Activated CD8-positive, alpha-beta T cell treated with anti-CD3 and anti-CD28 coated beads, Interleukin-2, amount 10 ng/mL, durations not matched to agents 7 days and 5 days (primary cell): ENCODE measurements around the gene TOR4A. TPM values are rescaled to one million over a fixed set of nuclear protein-coding genes. Genes with fewer than 3 reads are reported as not detected.

Experiments
- ATAC-seq: fragments of 150-1000 bp; cut with Tn5 transposase; one replicate; pipeline ENCODE4 v1.10.0; 2021; ENCODE audit warnings: moderate library complexity
- CTCF ChIA-PET: fragments of 350-600 bp; sonication (Branson Sonifier 250); formaldehyde crosslinking; loops from one replicate; lab custom pipeline; 2021; ENCODE audit warnings: antibody characterized with exemption; lab: Charles Lee
- POLR2A ChIA-PET: fragments of 350-600 bp; sonication (Branson Sonifier 250); formaldehyde crosslinking; loops from one replicate; lab custom pipeline; 2021; ENCODE audit warnings: antibody characterized with exemption; lab: Charles Lee
- DNase-seq: peaks from one replicate; pipeline ENCODE4 v3.0.0-alpha.2; 2020
- H3K27ac Mint-ChIP-seq: one replicate; pipeline ENCODE4 v1.8.0; 2021; ENCODE audit warnings: mild to moderate bottlenecking, mixed read lengths
- H3K27me3 Mint-ChIP-seq: one replicate; pipeline ENCODE4 v1.8.0; 2021; ENCODE audit warnings: low read depth, mixed read lengths
- H3K36me3 Mint-ChIP-seq: one replicate; pipeline ENCODE4 v1.8.0; 2021; ENCODE audit warnings: low read depth, mixed read lengths
- H3K4me1 Mint-ChIP-seq: one replicate; pipeline ENCODE4 v1.8.0; 2021; ENCODE audit warnings: low read depth, mixed read lengths
- H3K4me3 Mint-ChIP-seq: one replicate; pipeline ENCODE4 v1.8.0; 2021; ENCODE audit warnings: mild to moderate bottlenecking, mixed read lengths
- H3K9me3 Mint-ChIP-seq: one replicate; pipeline ENCODE4 v1.8.0; 2022; ENCODE audit warnings: mixed read lengths; ENCODE audit not compliant: insufficient read depth
- total RNA-seq, 2 experiments: library from RNA; stranded (reverse); gene quantifications; one replicate each; pipeline ENCODE4 v1.2.3, GENCODE V29; 2021

The TOR4A gene
- total RNA-seq, 2 experiments from 2014 or later = 6.6 to 7.0 TPM

GRCh38 chr9:137276473-137277328, 825 bp upstream of the TOR4A start:
- DNase-seq (no peak), ATAC-seq (no peak)
- Mint-ChIP-seq H3K4me1 (peaks cover 21% of the 10 kb centered on the region), H3K4me3 (peak overlapping the region; percentile 48), H3K36me3 (peaks cover 11% of the 10 kb centered on the region), H3K27ac (peak overlapping the region; percentile 72), H3K27me3 (no peaks in the 10 kb centered on the region), H3K9me3 (no peaks in the 10 kb centered on the region)
- ChIA-PET CTCF (interaction anchor here (1.0 to 1.6 kb wide), 4 partner anchors 10 to 54 kb away, joined by 3 to 6 read pairs (median 4); partner anchors contain the start of gene TUBB4B), POLR2A (interaction anchor here (0.9 to 1.6 kb wide), 2 partner anchors 20 to 36 kb away, joined by 3 to 8 read pairs; partner anchors contain the start of gene TUBB4B)

- Mint-ChIP-seq H3K4me3 (peak overlapping the region; percentile 77), H3K36me3 (peaks cover 11% of the 10 kb centered on the region), H3K9me3 (no peaks in the 10 kb centered on the region), H3K27me3 (no peaks in the 10 kb centered on the region), H3K27ac (peak overlapping the region; percentile 74), H3K4me1 (peaks cover 26% of the 10 kb centered on the region)
- ChIA-PET POLR2A (interaction anchor here (1.6 kb wide), 1 partner anchor 38 kb away, joined by 8 read pairs; the partner anchor contains the start of gene TUBB4B), CTCF (interaction anchor here (1.0 to 1.6 kb wide), 3 partner anchors 17 to 55 kb away, joined by 3 to 6 read pairs (median 3); partner anchors contain the start of gene TUBB4B)
- no peak for ATAC-seq
- no peak for DNase-seq
Measured at GRCh38 chr9:137278061-137278701, 655 bp downstream of the TOR4A start.

- CTCF ChIA-PET = interaction anchor here (1.3 kb wide), 1 partner anchor 23 kb away, joined by 4 read pairs; the partner anchor contains the start of gene NRARP
- H3K27me3 Mint-ChIP-seq = peaks cover 3% of the 10 kb centered on the region
- H3K9me3 Mint-ChIP-seq = no peaks in the 10 kb centered on the region
- H3K27ac Mint-ChIP-seq = no peak overlapping the region
- POLR2A ChIA-PET = no interaction called here
- H3K4me3 Mint-ChIP-seq = no peak overlapping the region
- H3K36me3 Mint-ChIP-seq = peaks cover 7% of the 10 kb centered on the region
- H3K4me1 Mint-ChIP-seq = peaks cover 26% of the 10 kb centered on the region
- DNase-seq (no peak), ATAC-seq (no peak)
Measured at GRCh38 chr9:137278721-137279711, 1.5 kb downstream of the TOR4A start.

- POLR2A ChIA-PET = interaction anchor here (0.6 kb wide), 1 partner anchor 24 kb away, joined by 3 read pairs; no protein-coding TSS in a partner anchor
- Mint-ChIP-seq H3K9me3 (no peaks in the 10 kb centered on the region), H3K36me3 (peaks cover 2% of the 10 kb centered on the region), H3K27me3 (peaks cover 3% of the 10 kb centered on the region), H3K4me3 (no peak overlapping the region), H3K27ac (no peak overlapping the region), H3K4me1 (peaks cover 26% of the 10 kb centered on the region)
- CTCF ChIA-PET = interaction anchor here (1.3 kb wide), 1 partner anchor 22 kb away, joined by 4 read pairs; the partner anchor contains the start of gene NRARP
- ATAC-seq = no peak
- no peak for DNase-seq
Measured at GRCh38 chr9:137279741-137280473, 2.4 kb downstream of the TOR4A start.

GRCh38 chr9:137280474-137281344, 3.2 kb downstream of the TOR4A start:
- Mint-ChIP-seq H3K4me1 (peaks cover 22% of the 10 kb centered on the region), H3K4me3 (no peak overlapping the region), H3K27ac (no peak overlapping the region), H3K36me3 (peaks cover 2% of the 10 kb centered on the region), H3K9me3 (no peaks in the 10 kb centered on the region), H3K27me3 (peaks cover 3% of the 10 kb centered on the region)
- DNase-seq = no peak
- no peak for ATAC-seq
- CTCF ChIA-PET = interaction anchor here (1.3 kb wide), 1 partner anchor 21 kb away, joined by 4 read pairs; the partner anchor contains the start of gene NRARP
- POLR2A ChIA-PET = interaction anchor here (0.6 kb wide), 1 partner anchor 25 kb away, joined by 3 read pairs; no protein-coding TSS in a partner anchor

GRCh38 chr9:137281345-137282116, 4.0 kb downstream of the TOR4A start:
- ATAC-seq (no peak), DNase-seq (no peak)
- Mint-ChIP-seq H3K27ac (no peak overlapping the region), H3K4me1 (peaks cover 21% of the 10 kb centered on the region), H3K9me3 (no peaks in the 10 kb centered on the region), H3K36me3 (peaks cover 2% of the 10 kb centered on the region), H3K4me3 (no peak overlapping the region), H3K27me3 (peaks cover 3% of the 10 kb centered on the region)
- ChIA-PET CTCF (interaction anchor here (0.9 to 1.6 kb wide), 2 partner anchors 12 to 25 kb away, joined by 3 read pairs; no protein-coding TSS in a partner anchor), POLR2A (interaction anchor here (0.9 kb wide), 2 partner anchors 27 to 41 kb away, joined by 3 read pairs; no protein-coding TSS in a partner anchor)

GRCh38 chr9:137286975-137287383, 9.5 kb downstream of the TOR4A start:
- Mint-ChIP-seq H3K27ac (no peak overlapping the region), H3K27me3 (peaks cover 7% of the 10 kb centered on the region), H3K4me1 (peaks cover 9% of the 10 kb centered on the region), H3K9me3 (no peaks in the 10 kb centered on the region), H3K4me3 (no peak overlapping the region), H3K36me3 (peaks cover 2% of the 10 kb centered on the region)
- DNase-seq = peak; percentile 54
- peak; percentile 77 for ATAC-seq
- ChIA-PET POLR2A (interaction anchor here (0.7 kb wide), 1 partner anchor 46 kb away, joined by 3 read pairs; no protein-coding TSS in a partner anchor), CTCF (interaction anchor here (0.6 to 1.8 kb wide), 16 partner anchors 10 to 241 kb away, joined by 3 to 9 read pairs (median 4); partner anchors contain the start of genes EXD3 and NOXA1)

- POLR2A ChIA-PET = no interaction called here
Measured at GRCh38 chr9:137293094-137293481, 15.6 kb downstream of the TOR4A start.

More at GRCh38 chr9:137293094-137293481, 15.6 kb downstream of the TOR4A start:
- no peak for DNase-seq
- H3K27ac Mint-ChIP-seq = no peak overlapping the region
- peaks cover 22% of the 10 kb centered on the region for H3K27me3 Mint-ChIP-seq
- no peak overlapping the region for H3K4me3 Mint-ChIP-seq
- ATAC-seq = no peak
- peaks cover 14% of the 10 kb centered on the region for H3K4me1 Mint-ChIP-seq
- CTCF ChIA-PET = interaction anchor here (1.0 to 1.6 kb wide), 2 partner anchors 11 to 28 kb away, joined by 3 to 4 read pairs; no protein-coding TSS in a partner anchor
- H3K36me3 Mint-ChIP-seq = no peaks in the 10 kb centered on the region
- no peaks in the 10 kb centered on the region for H3K9me3 Mint-ChIP-seq
